ENCODE data around the gene SARNP.

Gene SARNP

GRCh38 chr12:55717011-55718007, 100.2 kb downstream of the SARNP start:
- Histone ChIP-seq H3K79me2 (no peaks in the 10 kb centered on the region), H3K9ac (no peak overlapping the region), H3K36me3 (ENCODE audit: control insufficient read depth, insufficient read depth, low read length) (no peaks in the 10 kb centered on the region), H3K27me3 (ENCODE audit: control insufficient read depth, insufficient read depth, low read length) (no peaks in the 10 kb centered on the region), H3K4me1 (peaks cover 7% of the 10 kb centered on the region), H3K9me3 (ENCODE audit: control insufficient read depth, low read length) (no peaks in the 10 kb centered on the region), H3K4me3 (ENCODE audit: low read depth, low read length) (peak overlapping the region; percentile 72), H2AFZ (no peak overlapping the region), H3K4me2 (ENCODE audit: low read length) (peak overlapping the region; percentile 94), H3K27ac (peak overlapping the region; percentile 26)
- no peak for TF ChIP-seq CTCF (IDR thresholded peaks at IDR 0.05)

- Histone ChIP-seq H3K27ac (peak overlapping the region; percentile 90), H3K4me1 (peaks cover 7% of the 10 kb centered on the region), H3K9me3 (ENCODE audit: control insufficient read depth, low read length) (no peaks in the 10 kb centered on the region), H3K79me2 (no peaks in the 10 kb centered on the region), H3K4me3 (ENCODE audit: low read depth, low read length) (peak overlapping the region; percentile 72), H3K4me2 (ENCODE audit: low read length) (peak overlapping the region; percentile 94), H3K27me3 (ENCODE audit: control insufficient read depth, insufficient read depth, low read length) (no peaks in the 10 kb centered on the region), H3K9ac (no peak overlapping the region), H3K36me3 (ENCODE audit: control insufficient read depth, insufficient read depth, low read length) (no peaks in the 10 kb centered on the region), H2AFZ (peak overlapping the region; percentile 96)
- no peak for TF ChIP-seq CTCF (IDR thresholded peaks at IDR 0.05)
These were observed 101.0 kb downstream of the SARNP start for GRCh38 chr12:55716582-55716957.

GRCh38 chr12:55715833-55716581, 101.5 kb downstream of the SARNP start, which contains the start of gene BLOC1S1:
BLOC1S1 (plus strand) TSS chr12:55716046; CDS start chr12:55716052, 6 bp downstream.
- no peaks in the 10 kb centered on the region for H3K36me3 ChIP-seq (ENCODE audit: control insufficient read depth, insufficient read depth, low read length)
- H3K4me3 ChIP-seq (ENCODE audit: low read depth, low read length): peak within 1 kb of the TSS; percentile 72
- peak within 1 kb of the TSS; percentile 94 for H3K4me2 ChIP-seq (ENCODE audit: low read length)
- H3K27ac ChIP-seq: peak within 1 kb of the TSS; percentile 90
- peaks cover 7% of the 10 kb centered on the region for H3K4me1 ChIP-seq
- H3K79me2 ChIP-seq: no peaks in the 10 kb centered on the region
- H3K27me3 ChIP-seq (ENCODE audit: control insufficient read depth, insufficient read depth, low read length): no peaks in the 10 kb centered on the region
- no peak within 1 kb of the TSS for H3K9ac ChIP-seq
- peak within 1 kb of the TSS; percentile 96 for H2AFZ ChIP-seq
- H3K9me3 ChIP-seq (ENCODE audit: control insufficient read depth, low read length): no peaks in the 10 kb centered on the region
- no peak for TF ChIP-seq CTCF (IDR thresholded peaks at IDR 0.05)

GRCh38 chr12:55715169-55715764, 102.3 kb downstream of the SARNP start:
- peak overlapping the region; percentile 96 for H2AFZ ChIP-seq
- H3K36me3 ChIP-seq (ENCODE audit: control insufficient read depth, insufficient read depth, low read length): no peaks in the 10 kb centered on the region
- no peaks in the 10 kb centered on the region for H3K9me3 ChIP-seq (ENCODE audit: control insufficient read depth, low read length)
- H3K27me3 ChIP-seq (ENCODE audit: control insufficient read depth, insufficient read depth, low read length): no peaks in the 10 kb centered on the region
- TF ChIP-seq CTCF (IDR thresholded peaks at IDR 0.05): no peak
- H3K9ac ChIP-seq: no peak overlapping the region
- H3K4me2 ChIP-seq (ENCODE audit: low read length): peak overlapping the region; percentile 94
- peak overlapping the region; percentile 72 for H3K4me3 ChIP-seq (ENCODE audit: low read depth, low read length)
- H3K79me2 ChIP-seq: no peaks in the 10 kb centered on the region
- H3K4me1 ChIP-seq: peaks cover 7% of the 10 kb centered on the region
- H3K27ac ChIP-seq: peak overlapping the region; percentile 90

Data from parathyroid adenoma (tissue), 2 donors.